ENCODE data around the gene TXNL4B.

TXNL4B gene

GRCh38 chr16:72128701-72129100, 35.3 kb upstream of the TXNL4B start:
- no peak for TF ChIP-seq FOXP2 (optimal IDR thresholded peaks at IDR 0.05; ENCODE audit: borderline replicate concordance, extremely low read depth, extremely low read length, insufficient read depth)
- TF ChIP-seq TAF1 (IDR thresholded peaks at IDR 0.05; ENCODE audit: borderline replicate concordance, insufficient read depth, low read length): no peak
- TF ChIP-seq REST (IDR thresholded peaks at IDR 0.05; ENCODE audit: insufficient read depth in 1 of 2, low read depth in 2 of 2, low read length in 2 of 2): no peak
- no peak for TF ChIP-seq SIN3A (IDR thresholded peaks at IDR 0.05; ENCODE audit: borderline replicate concordance, insufficient read depth, low read length)
- TF ChIP-seq POLR2AphosphoS5 (IDR thresholded peaks at IDR 0.05; ENCODE audit: low read depth, low read length): no peak

DNA sequence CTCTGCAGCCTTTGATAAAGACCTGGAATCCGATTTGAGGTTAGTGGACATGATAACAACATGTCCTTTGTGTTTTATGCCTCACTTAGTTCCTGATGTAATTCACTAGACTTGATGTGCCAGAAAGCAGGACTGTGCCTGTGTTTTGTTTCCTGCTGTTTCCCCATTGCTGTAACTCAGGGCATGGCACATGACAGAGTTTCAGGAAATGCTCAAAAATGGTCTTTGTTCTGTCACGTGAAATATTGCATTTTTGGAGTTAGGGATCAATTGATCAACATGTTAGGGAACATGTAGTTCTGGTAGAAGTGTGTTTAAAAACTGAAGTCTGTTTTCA, 33.0 kb upstream of the TXNL4B start:
- no peak for TF ChIP-seq FOXP2 (optimal IDR thresholded peaks at IDR 0.05; ENCODE audit: borderline replicate concordance, extremely low read depth, extremely low read length, insufficient read depth)
- TF ChIP-seq REST (IDR thresholded peaks at IDR 0.05; ENCODE audit: insufficient read depth in 1 of 2, low read depth in 2 of 2, low read length in 2 of 2): no peak
- no peak for TF ChIP-seq SIN3A (IDR thresholded peaks at IDR 0.05; ENCODE audit: borderline replicate concordance, insufficient read depth, low read length)
- TF ChIP-seq POLR2AphosphoS5 (IDR thresholded peaks at IDR 0.05; ENCODE audit: low read depth, low read length): no peak
- no peak for TF ChIP-seq TAF1 (IDR thresholded peaks at IDR 0.05; ENCODE audit: borderline replicate concordance, insufficient read depth, low read length)

- TF ChIP-seq FOXP2 (optimal IDR thresholded peaks at IDR 0.05; ENCODE audit: borderline replicate concordance, extremely low read depth, extremely low read length, insufficient read depth) (no peak), SIN3A (IDR thresholded peaks at IDR 0.05; ENCODE audit: borderline replicate concordance, insufficient read depth, low read length) (no peak), POLR2AphosphoS5 (IDR thresholded peaks at IDR 0.05; ENCODE audit: low read depth, low read length) (no peak), TAF1 (IDR thresholded peaks at IDR 0.05; ENCODE audit: borderline replicate concordance, insufficient read depth, low read length) (no peak), REST (IDR thresholded peaks at IDR 0.05; ENCODE audit: insufficient read depth in 1 of 2, low read depth in 2 of 2, low read length in 2 of 2) (no peak)
Observed at GRCh38 chr16:72125635-72126428, 32.4 kb upstream of the TXNL4B start.

- TF ChIP-seq REST (IDR thresholded peaks at IDR 0.05; ENCODE audit: insufficient read depth in 1 of 2, low read depth in 2 of 2, low read length in 2 of 2): no peak
- TF ChIP-seq FOXP2 (optimal IDR thresholded peaks at IDR 0.05; ENCODE audit: borderline replicate concordance, extremely low read depth, extremely low read length, insufficient read depth): no peak
- no peak for TF ChIP-seq SIN3A (IDR thresholded peaks at IDR 0.05; ENCODE audit: borderline replicate concordance, insufficient read depth, low read length)
- no peak for TF ChIP-seq POLR2AphosphoS5 (IDR thresholded peaks at IDR 0.05; ENCODE audit: low read depth, low read length)
- TF ChIP-seq TAF1 (IDR thresholded peaks at IDR 0.05; ENCODE audit: borderline replicate concordance, insufficient read depth, low read length): no peak
Observed at GRCh38 chr16:72124761-72125634, 31.6 kb upstream of the TXNL4B start.
